Measurements from ENCODE around the gene NHS.

GRCh38 chrX:17635231-17635630, 260.2 kb downstream of the NHS start:
- TF ChIP-seq POLR2AphosphoS5 (IDR thresholded peaks at IDR 0.05; ENCODE audit: low read depth, low read length) (no peak), TAF1 (IDR thresholded peaks at IDR 0.05; ENCODE audit: borderline replicate concordance, insufficient read depth, low read length) (no peak)

Data from PFSK-1 (cell line).